ENCODE measurements around the gene HIVEP1. TPM values are rescaled to one million over a fixed set of nuclear protein-coding genes. Genes with fewer than 3 reads are reported as not detected.

The HIVEP1 gene
- polyA plus RNA-seq, 3 donors = 1.7 to 8.7 (median 2.7) TPM

- Mint-ChIP-seq H3K9me3 (peaks cover 0 to 2% (median 0%) of the 10 kb centered on the region in 7 donors), H3K27ac (peak overlapping the region in 3 of 7 donors; percentile 70 to 82 (median 72)), H3K27me3 (ENCODE audit: low read depth in 3 of 3) (no peaks in the 10 kb centered on the region), H3K36me3 (peaks cover 13 to 15% of the 10 kb centered on the region in 2 donors), H3K4me1 (peaks cover 27% of the 10 kb centered on the region), H3K4me3 (peak overlapping the region in 1 of 2 donors; percentile 59)
- Histone ChIP-seq H3K9ac (ENCODE audit: insufficient read depth, low read length, poor library complexity, severe bottlenecking) (no peak overlapping the region), H3K9me3 (replicated peaks in 1 of 2; ENCODE audit: control insufficient read depth in 1 of 2, insufficient read depth in 1 of 2, low read length in 2 of 2) (no peaks in the 10 kb centered on the region), H3K27ac (ENCODE audit: low read depth in 1 of 2, low read length in 2 of 2) (no peak overlapping the region), H4K20me1 (ENCODE audit: insufficient read depth, low read length) (peaks cover 5% of the 10 kb centered on the region), H3K36me3 (replicated peaks in 1 of 2; ENCODE audit: control insufficient read depth in 1 of 2, insufficient read depth in 2 of 2, low read length in 2 of 2) (no peaks in the 10 kb centered on the region), H2AFZ (ENCODE audit: insufficient read depth, low read depth, low read length, poor library complexity, severe bottlenecking) (no peak overlapping the region), H3K4me1 (ENCODE audit: control insufficient read depth in 1 of 2, insufficient read depth in 2 of 2, low read length in 2 of 2) (peaks cover 15 to 25% of the 10 kb centered on the region in 2 donors), H3K4me3 (replicated peaks in 1 of 3; ENCODE audit: low read depth in 2 of 3, low read length in 3 of 3) (no peak overlapping the region), H3K27me3 (ENCODE audit: control insufficient read depth in 2 of 2, insufficient read depth in 2 of 2, low read length in 2 of 2) (no peaks in the 10 kb centered on the region), H3K4me2 (replicated peaks; ENCODE audit: extremely low read depth, low read length, poor library complexity, severe bottlenecking) (no peak overlapping the region), H3K79me2 (ENCODE audit: insufficient read depth, low read length) (no peaks in the 10 kb centered on the region)
- no CpG with 5 or more reads among the region's 4 CpGs for WGBS (ENCODE audit: insufficient coverage)
- DNase-seq = peak in 2 of 3 donors; percentile 25 to 31
- no peak for TF ChIP-seq CTCF (IDR thresholded peaks at IDR 0.05)
- intact Hi-C loops (cut with micrococcal nuclease) = no loop called here
Measured at GRCh38 chr6:12132351-12133222, 120.5 kb downstream of the HIVEP1 start.

- no peak overlapping the region for H3K4me3 ChIP-seq (replicated peaks in 1 of 3; ENCODE audit: low read depth in 2 of 3, low read length in 3 of 3)
- peaks cover 0 to 2% of the 10 kb centered on the region in 2 donors for H3K9me3 ChIP-seq (replicated peaks in 1 of 2; ENCODE audit: control insufficient read depth in 1 of 2, insufficient read depth in 1 of 2, low read length in 2 of 2)
- Mint-ChIP-seq H3K4me1 (peaks cover 21% of the 10 kb centered on the region), H3K4me3 (no peak overlapping the region), H3K27ac (no peak overlapping the region), H3K27me3 (ENCODE audit: low read depth in 3 of 3) (peaks cover 0 to 1% (median 0%) of the 10 kb centered on the region in 3 donors), H3K9me3 (peaks cover 0 to 4% (median 3%) of the 10 kb centered on the region in 7 donors), H3K36me3 (peaks cover 23 to 27% of the 10 kb centered on the region in 2 donors)
- no peaks in the 10 kb centered on the region for H4K20me1 ChIP-seq (ENCODE audit: insufficient read depth, low read length)
- intact Hi-C loops (cut with micrococcal nuclease) = no loop called here
- no peaks in the 10 kb centered on the region for H3K79me2 ChIP-seq (ENCODE audit: insufficient read depth, low read length)
- no CpG with 5 or more reads among the region's 1 CpG for WGBS (ENCODE audit: insufficient coverage)
- H2AFZ ChIP-seq (ENCODE audit: insufficient read depth, low read depth, low read length, poor library complexity, severe bottlenecking) = no peak overlapping the region
- H3K9ac ChIP-seq (ENCODE audit: insufficient read depth, low read length, poor library complexity, severe bottlenecking) = no peak overlapping the region
- peaks cover 3 to 9% of the 10 kb centered on the region in 2 donors for H3K36me3 ChIP-seq (replicated peaks in 1 of 2; ENCODE audit: control insufficient read depth in 1 of 2, insufficient read depth in 2 of 2, low read length in 2 of 2)
- H3K27ac ChIP-seq (ENCODE audit: low read depth in 1 of 2, low read length in 2 of 2) = no peak overlapping the region
- H3K27me3 ChIP-seq (ENCODE audit: control insufficient read depth in 2 of 2, insufficient read depth in 2 of 2, low read length in 2 of 2) = no peaks in the 10 kb centered on the region
- no peak for TF ChIP-seq CTCF (IDR thresholded peaks at IDR 0.05)
- DNase-seq = no peak
- H3K4me1 ChIP-seq (ENCODE audit: control insufficient read depth in 1 of 2, insufficient read depth in 2 of 2, low read length in 2 of 2) = peaks cover 10 to 18% of the 10 kb centered on the region in 2 donors
- H3K4me2 ChIP-seq (replicated peaks; ENCODE audit: extremely low read depth, low read length, poor library complexity, severe bottlenecking) = no peak overlapping the region
Measured at GRCh38 chr6:12134581-12134980, 122.5 kb downstream of the HIVEP1 start.
